Stimulated activated effector memory CD8-positive, alpha-beta T cell treated with anti-CD3 and anti-CD28 coated beads, Interleukin-12 subunit alpha, Interleukin-12 subunit beta, amount 100 ng/mL, for 72 hours (primary cell): ENCODE data around the gene CEP85L.
A peak's percentile ranks its signal among the peaks of the same experiment; 100 is the strongest.

Source experiments
- ATAC-seq: fragments of 150-1000 bp; cut with Tn5 transposase; 2 replicates; pipeline ENCODE4 v1.10.0; 2021
- DNase-seq, 2 donors: peaks; one replicate each; pipeline ENCODE4 v3.0.0; 2021 to 2022; ENCODE audit warnings: low spot score in 2 of 2
- H3K27ac Mint-ChIP-seq: one replicate; pipeline ENCODE4 v1.8.0; 2022; ENCODE audit warnings: mild to moderate bottlenecking, mixed read lengths
- H3K36me3 Mint-ChIP-seq: one replicate; pipeline ENCODE4 v1.8.0; 2022; ENCODE audit warnings: mild to moderate bottlenecking, mixed read lengths
- H3K4me1 Mint-ChIP-seq: one replicate; pipeline ENCODE4 v1.8.0; 2022; ENCODE audit warnings: mixed read lengths
- H3K4me3 Mint-ChIP-seq: one replicate; pipeline ENCODE4 v1.8.0; 2022; ENCODE audit warnings: mild to moderate bottlenecking, mixed read lengths
- H3K9me3 Mint-ChIP-seq: one replicate; pipeline ENCODE4 v1.8.0; 2022; ENCODE audit warnings: mixed read lengths

CEP85L gene

GRCh38 chr6:118611334-118611733, 40.1 kb downstream of the CEP85L start:
- H3K27ac Mint-ChIP-seq, result no peak overlapping the region
- H3K4me1 Mint-ChIP-seq, result peaks cover 51% of the 10 kb centered on the region
- H3K36me3 Mint-ChIP-seq, result peaks cover 16% of the 10 kb centered on the region
- H3K9me3 Mint-ChIP-seq, result peaks cover 10% of the 10 kb centered on the region
- ATAC-seq (no peak), DNase-seq (no peak)
- H3K4me3 Mint-ChIP-seq, result no peak overlapping the region

GRCh38 chr6:118606858-118607257, 44.5 kb downstream of the CEP85L start:
- H3K4me1 Mint-ChIP-seq, result peaks cover 45% of the 10 kb centered on the region
- peaks cover 7% of the 10 kb centered on the region for H3K9me3 Mint-ChIP-seq
- no peak for ATAC-seq
- no peak for DNase-seq
- no peak overlapping the region for H3K27ac Mint-ChIP-seq
- H3K36me3 Mint-ChIP-seq, result no peaks in the 10 kb centered on the region
- no peak overlapping the region for H3K4me3 Mint-ChIP-seq

- no peak for DNase-seq
- H3K4me3 Mint-ChIP-seq, result no peak overlapping the region
- peaks cover 43% of the 10 kb centered on the region for H3K4me1 Mint-ChIP-seq
- H3K27ac Mint-ChIP-seq, result no peak overlapping the region
- peaks cover 3% of the 10 kb centered on the region for H3K9me3 Mint-ChIP-seq
- no peak for ATAC-seq
- H3K36me3 Mint-ChIP-seq, result no peaks in the 10 kb centered on the region
These were observed 45.1 kb downstream of the CEP85L start for GRCh38 chr6:118606268-118606667.

GRCh38 chr6:118603372-118603771, 48.0 kb downstream of the CEP85L start:
- no peaks in the 10 kb centered on the region for H3K9me3 Mint-ChIP-seq
- DNase-seq (no peak), ATAC-seq (no peak)
- no peaks in the 10 kb centered on the region for H3K36me3 Mint-ChIP-seq
- H3K4me1 Mint-ChIP-seq, result peaks cover 29% of the 10 kb centered on the region
- no peak overlapping the region for H3K27ac Mint-ChIP-seq
- H3K4me3 Mint-ChIP-seq, result no peak overlapping the region

GRCh38 chr6:118602300-118602699, 49.1 kb downstream of the CEP85L start:
- no peak overlapping the region for H3K27ac Mint-ChIP-seq
- no peaks in the 10 kb centered on the region for H3K9me3 Mint-ChIP-seq
- peaks cover 28% of the 10 kb centered on the region for H3K4me1 Mint-ChIP-seq
- ATAC-seq (no peak), DNase-seq (no peak)
- H3K4me3 Mint-ChIP-seq, result no peak overlapping the region
- no peaks in the 10 kb centered on the region for H3K36me3 Mint-ChIP-seq

- H3K4me3 Mint-ChIP-seq, result no peak overlapping the region
- no peaks in the 10 kb centered on the region for H3K36me3 Mint-ChIP-seq
These were observed 53.1 kb downstream of the CEP85L start for GRCh38 chr6:118598324-118598723.

GRCh38 chr6:118597636-118598035, 53.8 kb downstream of the CEP85L start:
- Mint-ChIP-seq H3K9me3 (no peaks in the 10 kb centered on the region), H3K27ac (peak overlapping the region; percentile 32), H3K36me3 (no peaks in the 10 kb centered on the region), H3K4me3 (no peak overlapping the region), H3K4me1 (peaks cover 23% of the 10 kb centered on the region)
- DNase-seq (peak in 1 of 2 donors; percentile 10), ATAC-seq (no peak)

More at GRCh38 chr6:118598324-118598723, 53.1 kb downstream of the CEP85L start:
- no peak overlapping the region for H3K27ac Mint-ChIP-seq
- H3K4me1 Mint-ChIP-seq, result peaks cover 23% of the 10 kb centered on the region
- ATAC-seq, result no peak
- DNase-seq, result peak in 1 of 2 donors; percentile 22
- H3K9me3 Mint-ChIP-seq, result no peaks in the 10 kb centered on the region

- H3K4me3 Mint-ChIP-seq, result no peak overlapping the region
- no peaks in the 10 kb centered on the region for H3K9me3 Mint-ChIP-seq
- peak overlapping the region; percentile 32 for H3K27ac Mint-ChIP-seq
- peaks cover 23% of the 10 kb centered on the region for H3K4me1 Mint-ChIP-seq
- ATAC-seq, result no peak
- no peaks in the 10 kb centered on the region for H3K36me3 Mint-ChIP-seq
- DNase-seq, result peak in 1 of 2 donors; percentile 6
These were observed 54.5 kb downstream of the CEP85L start for GRCh38 chr6:118596774-118597320.

- Mint-ChIP-seq H3K36me3 (no peaks in the 10 kb centered on the region), H3K4me1 (peaks cover 35% of the 10 kb centered on the region)
These were observed 56.5 kb downstream of the CEP85L start for GRCh38 chr6:118594877-118595276.

GRCh38 chr6:118591897-118592296, 59.5 kb downstream of the CEP85L start:
- Mint-ChIP-seq H3K36me3 (no peaks in the 10 kb centered on the region), H3K9me3 (no peaks in the 10 kb centered on the region), H3K27ac (no peak overlapping the region), H3K4me3 (no peak overlapping the region), H3K4me1 (peaks cover 35% of the 10 kb centered on the region)
- no peak for ATAC-seq
- DNase-seq, result no peak

More at GRCh38 chr6:118594877-118595276, 56.5 kb downstream of the CEP85L start:
- H3K27ac Mint-ChIP-seq, result no peak overlapping the region
- no peak overlapping the region for H3K4me3 Mint-ChIP-seq
- DNase-seq, result no peak
- H3K9me3 Mint-ChIP-seq, result no peaks in the 10 kb centered on the region
- no peak for ATAC-seq

GRCh38 chr6:118589649-118590365, 61.6 kb downstream of the CEP85L start:
- Mint-ChIP-seq H3K27ac (no peak overlapping the region), H3K36me3 (peaks cover 10% of the 10 kb centered on the region), H3K4me1 (peaks cover 39% of the 10 kb centered on the region), H3K4me3 (no peak overlapping the region), H3K9me3 (no peaks in the 10 kb centered on the region)
- no peak for DNase-seq
- no peak for ATAC-seq

GRCh38 chr6:118589186-118589585, 62.2 kb downstream of the CEP85L start:
- H3K9me3 Mint-ChIP-seq, result no peaks in the 10 kb centered on the region
- H3K4me3 Mint-ChIP-seq, result no peak overlapping the region
- peaks cover 39% of the 10 kb centered on the region for H3K4me1 Mint-ChIP-seq
- no peak for ATAC-seq
- no peak for DNase-seq
- H3K27ac Mint-ChIP-seq, result peak overlapping the region; percentile 5
- H3K36me3 Mint-ChIP-seq, result peaks cover 10% of the 10 kb centered on the region

- Mint-ChIP-seq H3K4me3 (no peak overlapping the region), H3K4me1 (peaks cover 33% of the 10 kb centered on the region), H3K9me3 (no peaks in the 10 kb centered on the region), H3K27ac (peak overlapping the region; percentile 5), H3K36me3 (peaks cover 10% of the 10 kb centered on the region)
- no peak for DNase-seq
- ATAC-seq, result no peak
These were observed 62.8 kb downstream of the CEP85L start for GRCh38 chr6:118588626-118589025.

- Mint-ChIP-seq H3K27ac (no peak overlapping the region), H3K9me3 (no peaks in the 10 kb centered on the region), H3K4me1 (peaks cover 41% of the 10 kb centered on the region), H3K36me3 (peaks cover 22% of the 10 kb centered on the region), H3K4me3 (no peak overlapping the region)
- ATAC-seq (no peak), DNase-seq (no peak)
These were observed 64.5 kb downstream of the CEP85L start for GRCh38 chr6:118586746-118587485.

- no peak overlapping the region for H3K27ac Mint-ChIP-seq
- H3K4me3 Mint-ChIP-seq, result no peak overlapping the region
- DNase-seq, result no peak
- ATAC-seq, result no peak
- H3K9me3 Mint-ChIP-seq, result peaks cover 5% of the 10 kb centered on the region
- H3K4me1 Mint-ChIP-seq, result peaks cover 41% of the 10 kb centered on the region
- peaks cover 31% of the 10 kb centered on the region for H3K36me3 Mint-ChIP-seq
These were observed 66.5 kb downstream of the CEP85L start for GRCh38 chr6:118584911-118585310.
